Neural cell (in vitro differentiated cells): ENCODE data around the gene CDH12. TPM values are rescaled to one million over a fixed set of nuclear protein-coding genes. Genes with fewer than 3 reads are reported as not detected.

Experiments
- H2AFZ ChIP-seq: fragments of 200-600, 300-800 bp; sonication (generic), shearing (Covaris generic); 2 replicates; pipeline ENCODE4 v1.6.0; 2014; ENCODE audit warnings: low read depth, mild to moderate bottlenecking, antibody characterized with exemption, low read length, moderate library complexity
- H3F3A ChIP-seq: fragments of 200-600 bp; shearing (Covaris generic); 2 replicates; pipeline ENCODE4 v1.6.1; 2016; ENCODE audit warnings: mild to moderate bottlenecking, moderate library complexity, mixed read lengths, antibody characterized with exemption, low read length; ENCODE audit not compliant: insufficient read depth, poor library complexity, severe bottlenecking
- H3K27ac ChIP-seq: fragments of 200-600, 300-800 bp; sonication (generic), shearing (Covaris generic); 2 replicates; pipeline ENCODE4 v1.5.1; 2014; ENCODE audit warnings: mild to moderate bottlenecking, low read length, moderate library complexity
- H3K27me3 ChIP-seq: fragments of 300-800, 200-600 bp; sonication (generic), shearing (Covaris generic); 2 replicates; pipeline ENCODE4 v1.6.0; 2014; ENCODE audit warnings: mild to moderate bottlenecking, low read depth, low read length, moderate library complexity; ENCODE audit not compliant: insufficient read depth
- H3K36me3 ChIP-seq: fragments of 300-800, 200-600 bp; sonication (generic), shearing (Covaris generic); 2 replicates; pipeline ENCODE4 v1.5.1; 2014; ENCODE audit warnings: mild to moderate bottlenecking, antibody characterized with exemption, low read length, moderate library complexity; ENCODE audit not compliant: insufficient read depth
- H3K4me2 ChIP-seq: fragments of 300-800, 200-600 bp; sonication (generic), shearing (Covaris generic); 2 replicates; pipeline ENCODE4 v1.6.0; 2014; ENCODE audit warnings: mild to moderate bottlenecking, low read length
- H3K4me3 ChIP-seq: fragments of 300-800, 200-600 bp; sonication (generic), shearing (Covaris generic); 2 replicates; pipeline ENCODE4 v1.5.1; 2014; ENCODE audit warnings: mild to moderate bottlenecking, low read length, moderate library complexity
- H3K79me2 ChIP-seq: fragments of 200-600 bp; shearing (Covaris generic); replicated peaks from 2 replicates; pipeline ENCODE4 v1.6.0; 2014; ENCODE audit warnings: mild to moderate bottlenecking, low read length, moderate library complexity; ENCODE audit not compliant: insufficient read depth
- H3K9ac ChIP-seq: fragments of 300-800, 200-600 bp; sonication (generic), shearing (Covaris generic); 2 replicates; pipeline ENCODE4 v1.6.1; 2016; ENCODE audit warnings: mild to moderate bottlenecking, low read length, mixed read lengths
- H3K9me2 ChIP-seq: fragments of 200-600 bp; shearing (Covaris generic); 2 replicates; pipeline ENCODE4 v1.6.1; 2016; ENCODE audit warnings: mild to moderate bottlenecking, low read length, mixed read lengths; ENCODE audit not compliant: insufficient read depth
- H3K9me3 ChIP-seq: fragments of 200-600, 300-800 bp; sonication (generic), shearing (Covaris generic); 2 replicates; pipeline ENCODE4 v1.6.1; 2016; ENCODE audit warnings: mild to moderate bottlenecking, mixed run types, low read length, moderate library complexity, mixed read lengths
- H4K20me1 ChIP-seq: fragments of 200-600 bp; shearing (Covaris generic); 2 replicates; pipeline ENCODE4 v1.6.1; 2016; ENCODE audit warnings: mild to moderate bottlenecking, mixed run types; ENCODE audit not compliant: insufficient read depth
- CTCF ChIP-seq: fragments of 450-650 bp; IDR thresholded peaks from 2 replicates; pipeline ENCODE4 v1.5.1; 2014; ENCODE audit warnings: antibody characterized with exemption, mild to moderate bottlenecking, moderate library complexity; ENCODE audit not compliant: poor library complexity, severe bottlenecking
- EP300 ChIP-seq: fragments of 450-650 bp; conservative IDR thresholded peaks from 2 replicates; pipeline ENCODE4 v1.6.1; 2014; ENCODE audit warnings: antibody characterized with exemption, mild to moderate bottlenecking, moderate library complexity; ENCODE audit not compliant: poor library complexity, severe bottlenecking
- EZH2 ChIP-seq: fragments of 200-600, 300-800 bp; shearing (Covaris generic), sonication (generic); IDR thresholded peaks from 2 replicates; pipeline ENCODE4 v1.6.1; 2014; ENCODE audit warnings: antibody characterized with exemption, low read length, borderline replicate concordance, mild to moderate bottlenecking; ENCODE audit not compliant: insufficient read depth, poor library complexity, severe bottlenecking
- MXI1 ChIP-seq: fragments of 450-650 bp; conservative IDR thresholded peaks from 2 replicates; pipeline ENCODE4 v1.6.1; 2014; ENCODE audit warnings: antibody characterized with exemption, mild to moderate bottlenecking; ENCODE audit not compliant: poor library complexity, severe bottlenecking
- POLR2AphosphoS5 ChIP-seq: IDR thresholded peaks from 2 replicates; pipeline ENCODE4 v1.6.1; 2012
- RAD21 ChIP-seq: fragments of 450-650 bp; conservative IDR thresholded peaks from 2 replicates; pipeline ENCODE4 v1.6.1; 2014; ENCODE audit warnings: antibody characterized with exemption, mild to moderate bottlenecking, moderate library complexity
- SMC3 ChIP-seq: fragments of 450-650 bp; conservative IDR thresholded peaks from 2 replicates; pipeline ENCODE4 v1.6.1; 2014; ENCODE audit warnings: antibody characterized with exemption, mild to moderate bottlenecking, moderate library complexity; ENCODE audit not compliant: poor library complexity
- TAF1 ChIP-seq: IDR thresholded peaks from 2 replicates; pipeline ENCODE4 v1.6.1; 2012; ENCODE audit warnings: low read depth
- polyA plus RNA-seq: library from polyadenylated mRNA; depleted of rRNA; stranded (reverse); fragments of >200 nt; gene quantifications from 2 replicates; pipeline ENCODE4 v1.2.3, GENCODE V29; 2014
- TF ChIP-seq, protein P1 (sequence below): IDR thresholded peaks from 2 replicates; pipeline ENCODE4 v1.6.1; 2012; ENCODE audit warnings: borderline replicate concordance

The CDH12 gene
- polyA plus RNA-seq, 1 donor from 2014 or later: 2.1 TPM

DNA sequence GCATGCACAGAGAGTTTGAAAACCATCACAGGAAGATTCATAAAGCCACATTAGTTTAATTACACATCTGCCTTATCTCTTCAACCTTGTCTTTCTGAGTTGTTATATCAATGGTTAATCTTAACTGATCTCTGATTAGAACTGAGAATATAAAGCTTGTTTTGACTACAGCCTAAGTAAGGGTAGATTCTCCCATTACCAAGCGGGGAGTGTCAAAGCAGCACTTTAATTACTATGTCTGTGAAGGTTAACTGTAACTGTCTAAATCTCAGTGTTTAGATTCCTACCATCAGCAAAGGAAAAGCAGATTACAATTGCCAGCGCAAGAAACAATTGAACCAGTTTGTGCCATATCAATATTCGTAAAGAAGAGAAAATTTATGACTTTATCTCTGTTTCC is 348.7 kb downstream of the CDH12 start:
- Histone ChIP-seq H3K36me3 (no peaks in the 10 kb centered on the region), H3K79me2 (no peaks in the 10 kb centered on the region), H3K27ac (no peak overlapping the region), H3K9ac (no peak overlapping the region), H3K4me3 (no peak overlapping the region), H3K9me3 (no peaks in the 10 kb centered on the region), H3K27me3 (no peaks in the 10 kb centered on the region), H3K4me2 (no peak overlapping the region), H3K9me2 (no peaks in the 10 kb centered on the region), H4K20me1 (no peaks in the 10 kb centered on the region), H2AFZ (no peak overlapping the region), H3F3A (no peaks in the 10 kb centered on the region)
- TF ChIP-seq RAD21: no peak
- TF ChIP-seq TAF1: no peak
- TF ChIP-seq MXI1: no peak
- no peak for TF ChIP-seq SMC3
- TF ChIP-seq EZH2: no peak
- no peak for TF ChIP-seq EP300
- no peak for TF ChIP-seq POLR2AphosphoS5
- no peak for TF ChIP-seq CTCF

DNA sequence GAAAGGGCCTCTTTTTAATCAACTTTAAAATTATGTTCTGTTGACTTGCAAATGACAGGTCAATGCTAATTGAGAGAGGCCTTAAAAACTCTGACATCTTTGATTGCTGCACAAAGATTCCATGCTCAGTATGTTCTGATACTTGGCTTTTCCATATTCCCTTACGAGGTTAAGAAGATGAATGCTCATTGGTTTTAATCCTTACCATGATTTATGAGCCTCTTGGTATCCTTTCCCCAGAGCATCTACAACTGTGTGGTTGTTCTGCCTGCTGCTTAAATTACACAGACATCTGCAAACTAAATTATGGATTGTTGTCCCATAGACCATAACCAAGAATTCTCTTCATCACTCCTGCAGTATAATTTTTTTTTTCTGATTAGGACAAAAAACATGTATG is 352.6 kb downstream of the CDH12 start:
- H2AFZ ChIP-seq: no peak overlapping the region
- TF ChIP-seq MXI1 (no peak), SMC3 (no peak), EZH2 (no peak), RAD21 (no peak), EP300 (no peak), CTCF (no peak), POLR2AphosphoS5 (no peak), TAF1 (no peak)
- TF ChIP-seq, protein P1, sequence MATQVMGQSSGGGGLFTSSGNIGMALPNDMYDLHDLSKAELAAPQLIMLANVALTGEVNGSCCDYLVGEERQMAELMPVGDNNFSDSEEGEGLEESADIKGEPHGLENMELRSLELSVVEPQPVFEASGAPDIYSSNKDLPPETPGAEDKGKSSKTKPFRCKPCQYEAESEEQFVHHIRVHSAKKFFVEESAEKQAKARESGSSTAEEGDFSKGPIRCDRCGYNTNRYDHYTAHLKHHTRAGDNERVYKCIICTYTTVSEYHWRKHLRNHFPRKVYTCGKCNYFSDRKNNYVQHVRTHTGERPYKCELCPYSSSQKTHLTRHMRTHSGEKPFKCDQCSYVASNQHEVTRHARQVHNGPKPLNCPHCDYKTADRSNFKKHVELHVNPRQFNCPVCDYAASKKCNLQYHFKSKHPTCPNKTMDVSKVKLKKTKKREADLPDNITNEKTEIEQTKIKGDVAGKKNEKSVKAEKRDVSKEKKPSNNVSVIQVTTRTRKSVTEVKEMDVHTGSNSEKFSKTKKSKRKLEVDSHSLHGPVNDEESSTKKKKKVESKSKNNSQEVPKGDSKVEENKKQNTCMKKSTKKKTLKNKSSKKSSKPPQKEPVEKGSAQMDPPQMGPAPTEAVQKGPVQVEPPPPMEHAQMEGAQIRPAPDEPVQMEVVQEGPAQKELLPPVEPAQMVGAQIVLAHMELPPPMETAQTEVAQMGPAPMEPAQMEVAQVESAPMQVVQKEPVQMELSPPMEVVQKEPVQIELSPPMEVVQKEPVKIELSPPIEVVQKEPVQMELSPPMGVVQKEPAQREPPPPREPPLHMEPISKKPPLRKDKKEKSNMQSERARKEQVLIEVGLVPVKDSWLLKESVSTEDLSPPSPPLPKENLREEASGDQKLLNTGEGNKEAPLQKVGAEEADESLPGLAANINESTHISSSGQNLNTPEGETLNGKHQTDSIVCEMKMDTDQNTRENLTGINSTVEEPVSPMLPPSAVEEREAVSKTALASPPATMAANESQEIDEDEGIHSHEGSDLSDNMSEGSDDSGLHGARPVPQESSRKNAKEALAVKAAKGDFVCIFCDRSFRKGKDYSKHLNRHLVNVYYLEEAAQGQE: no peak

More for the DNA sequence above, 352.6 kb downstream of the CDH12 start:
- H3K79me2 ChIP-seq: no peaks in the 10 kb centered on the region
- H3K9me3 ChIP-seq: no peaks in the 10 kb centered on the region
- no peak overlapping the region for H3K27ac ChIP-seq
- no peaks in the 10 kb centered on the region for H3K36me3 ChIP-seq
- no peak overlapping the region for H3K9ac ChIP-seq
- no peaks in the 10 kb centered on the region for H3K9me2 ChIP-seq
- no peak overlapping the region for H3K4me3 ChIP-seq
- no peaks in the 10 kb centered on the region for H3K27me3 ChIP-seq
- H4K20me1 ChIP-seq: no peaks in the 10 kb centered on the region
- no peak overlapping the region for H3K4me2 ChIP-seq
- no peaks in the 10 kb centered on the region for H3F3A ChIP-seq
